Body of pancreas (tissue), 4 donors: ENCODE measurements around the gene GNE. TPM values are rescaled to one million over a fixed set of nuclear protein-coding genes. Genes with fewer than 3 reads are reported as not detected.
"Not testable (repeated sequence)": the region's sequence is repeated elsewhere in the genome, so short reads cannot be mapped to it uniquely, and the experiment has no call there.

ENCODE experiments used
- ATAC-seq: fragments of 150-250 bp; one replicate; pipeline ENCODE4 v1.9.1; 2016
- DNase-seq, 4 donors: peaks; one replicate each; pipeline ENCODE4 v3.0.0-alpha.2; 2019
- H3K27ac ChIP-seq, 4 donors: fragments of 200-600 bp; sonication (generic); 1 replicate in 3 of 4; 2 replicates in 1 of 4; pipeline versions ENCODE4 v1.5.1 to v1.6.1; 2016 to 2019; ENCODE audit warnings: mild to moderate bottlenecking in 1 of 4, mixed read lengths in 1 of 4, moderate library complexity in 1 of 4
- H3K27me3 ChIP-seq, 2 donors: fragments of 200-600 bp; sonication (generic); one replicate each; pipeline ENCODE4 v1.6.0; 2016; ENCODE audit warnings: mild to moderate bottlenecking in 1 of 2
- H3K36me3 ChIP-seq, 2 donors: fragments of 200-600 bp; sonication (generic); replicated peaks in 1 of 2; 2 replicates each; pipeline ENCODE4 v1.5.1; 2016; ENCODE audit warnings: low read depth in 2 of 2; ENCODE audit not compliant: insufficient read depth in 1 of 2
- H3K4me1 ChIP-seq: fragments of 200-600 bp; sonication (generic); one replicate; pipeline ENCODE4 v1.6.0; 2016
- H3K4me3 ChIP-seq, 2 donors: fragments of 200-600 bp; sonication (generic); 1 replicate in 1 of 2; 2 replicates in 1 of 2; pipeline ENCODE4 v1.5.1; 2016 to 2019
- H3K9me3 ChIP-seq, 3 donors: fragments of 200-600 bp; sonication (generic); 1 replicate in 2 of 3; 2 replicates in 1 of 3; pipeline ENCODE4 v1.5.1; 2016
- POLR2A ChIP-seq, 3 donors: fragments of 450-650 bp; IDR thresholded peaks; one replicate each; pipeline ENCODE4 v1.6.1; 2016; ENCODE audit warnings: antibody characterized with exemption in 3 of 3, mild to moderate bottlenecking in 2 of 3
- WGBS, 2 donors: methylation state at CpG; one replicate each; pipeline ENCODE4 v1.1.5; 2017; 5-methylcytosine and 5-hydroxymethylcytosine counted together
- intact Hi-C: fragments of 100-400 bp; cut with DNase I; formaldehyde crosslinking; loops from one replicate; pipeline ENCODE4 v1.15.1; 2023
- total RNA-seq, 2 donors: library from RNA; depleted of rRNA; stranded (reverse); fragments of >200 nt; gene quantifications; one replicate each; pipeline ENCODE4 v1.1.0, GENCODE V29; 2016
- TF ChIP-seq, protein P1 (sequence below), 7 experiments: fragments of 450-650 bp in 4 of 7; fragments of 200-600 bp in 3 of 7; sonication (generic) in 3 of 7; IDR thresholded peaks; one replicate each; pipeline ENCODE4 v1.5.1; 2016 to 2019; ENCODE audit warnings: antibody characterized with exemption in 7 of 7

The GNE gene
- total RNA-seq, 2 donors from 2014 or later: 7.3 to 15.8 TPM

GRCh38 chr9:36275060-36275459 is 16.8 kb upstream of the GNE start:
- DNase-seq (no peak), ATAC-seq (no peak)
- TF ChIP-seq, protein P1, sequence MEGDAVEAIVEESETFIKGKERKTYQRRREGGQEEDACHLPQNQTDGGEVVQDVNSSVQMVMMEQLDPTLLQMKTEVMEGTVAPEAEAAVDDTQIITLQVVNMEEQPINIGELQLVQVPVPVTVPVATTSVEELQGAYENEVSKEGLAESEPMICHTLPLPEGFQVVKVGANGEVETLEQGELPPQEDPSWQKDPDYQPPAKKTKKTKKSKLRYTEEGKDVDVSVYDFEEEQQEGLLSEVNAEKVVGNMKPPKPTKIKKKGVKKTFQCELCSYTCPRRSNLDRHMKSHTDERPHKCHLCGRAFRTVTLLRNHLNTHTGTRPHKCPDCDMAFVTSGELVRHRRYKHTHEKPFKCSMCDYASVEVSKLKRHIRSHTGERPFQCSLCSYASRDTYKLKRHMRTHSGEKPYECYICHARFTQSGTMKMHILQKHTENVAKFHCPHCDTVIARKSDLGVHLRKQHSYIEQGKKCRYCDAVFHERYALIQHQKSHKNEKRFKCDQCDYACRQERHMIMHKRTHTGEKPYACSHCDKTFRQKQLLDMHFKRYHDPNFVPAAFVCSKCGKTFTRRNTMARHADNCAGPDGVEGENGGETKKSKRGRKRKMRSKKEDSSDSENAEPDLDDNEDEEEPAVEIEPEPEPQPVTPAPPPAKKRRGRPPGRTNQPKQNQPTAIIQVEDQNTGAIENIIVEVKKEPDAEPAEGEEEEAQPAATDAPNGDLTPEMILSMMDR (IDR thresholded peaks at IDR 0.05): no peak
- TF ChIP-seq POLR2A (IDR thresholded peaks at IDR 0.05): no peak
- H3K27me3 ChIP-seq: no peaks in the 10 kb centered on the region
- no peak overlapping the region for H3K4me3 ChIP-seq
- H3K36me3 ChIP-seq: no peaks in the 10 kb centered on the region
- intact Hi-C loops: no loop called here
- H3K4me1 ChIP-seq: no peaks in the 10 kb centered on the region
- H3K9me3 ChIP-seq: no peaks in the 10 kb centered on the region
- H3K27ac ChIP-seq: no peak overlapping the region
- WGBS, 2 donors: 75 to 89% methylated on average over 3 of the region's 3 CpGs

DNA sequence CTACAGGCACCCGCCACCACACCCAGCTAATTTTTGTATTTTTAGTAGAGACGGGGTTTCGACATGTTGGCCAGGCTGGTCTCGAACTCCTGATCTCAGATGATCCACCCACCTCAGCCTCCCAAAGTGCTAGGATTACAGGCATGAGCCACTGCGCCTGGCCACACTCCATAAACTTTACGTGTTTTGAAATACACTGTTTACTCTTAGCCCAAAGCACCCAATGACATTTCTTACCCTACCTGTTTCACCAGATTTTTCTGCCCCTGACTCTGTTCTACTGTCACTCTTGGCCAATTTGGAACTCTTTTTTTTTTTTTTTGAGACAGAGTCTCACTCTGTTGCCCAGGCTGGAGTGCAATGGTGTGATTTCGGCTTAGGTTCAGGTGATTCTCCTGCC is 15.1 kb upstream of the GNE start:
- 70 to 78% methylated on average over 7 of the region's 7 CpGs for WGBS, 2 donors
- peak; percentile 68 for ATAC-seq
- H3K4me3 ChIP-seq, intact Hi-C loops, H3K36me3 ChIP-seq, H3K9me3 ChIP-seq, H3K27me3 ChIP-seq, H3K4me1 ChIP-seq: not testable (repeated sequence)
- DNase-seq: peak; percentile 18 to 63 (median 52)
- peak overlapping the region in 1 of 4 donors; percentile 50 for H3K27ac ChIP-seq

DNA sequence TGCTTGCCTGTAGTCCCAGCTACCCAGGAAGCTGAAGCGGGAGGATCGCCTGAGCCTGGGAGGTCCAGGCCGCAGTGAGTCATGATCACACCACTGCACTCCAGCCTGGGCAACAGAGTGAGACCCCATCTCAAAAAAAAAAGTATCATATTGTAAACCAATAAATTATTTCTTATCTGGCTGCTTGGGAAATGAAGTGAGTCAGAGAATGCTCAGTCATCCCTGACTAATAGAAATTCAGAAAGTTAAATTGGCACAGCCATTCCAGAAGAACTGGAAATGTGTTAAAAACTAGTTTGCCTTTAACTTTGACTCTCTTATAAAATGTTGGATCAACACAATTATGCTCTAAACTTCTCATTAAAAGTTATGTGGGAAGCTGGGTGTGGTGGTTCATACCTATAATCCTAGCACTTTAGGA is 9.8 kb upstream of the GNE start:
- no peak overlapping the region for H3K4me3 ChIP-seq
- peak overlapping the region in 1 of 4 donors; percentile 5 for H3K27ac ChIP-seq
- H3K4me1 ChIP-seq: no peaks in the 10 kb centered on the region
- H3K27me3 ChIP-seq: no peaks in the 10 kb centered on the region
- DNase-seq (no peak), ATAC-seq (no peak)
- no peaks in the 10 kb centered on the region for H3K36me3 ChIP-seq
- intact Hi-C loops: no loop called here
- no peaks in the 10 kb centered on the region for H3K9me3 ChIP-seq
- WGBS, 2 donors: 64 to 89% methylated on average over 2 to 3 of the region's 3 CpGs
- no peak for TF ChIP-seq POLR2A (IDR thresholded peaks at IDR 0.05)
- TF ChIP-seq, protein P1 (IDR thresholded peaks at IDR 0.05): no peak

GRCh38 chr9:36264896-36265295 is 6.6 kb upstream of the GNE start:
- DNase-seq (no peak), ATAC-seq (no peak)
- no peaks in the 10 kb centered on the region for H3K36me3 ChIP-seq
- no peak for TF ChIP-seq POLR2A (IDR thresholded peaks at IDR 0.05)
- TF ChIP-seq, protein P1 (IDR thresholded peaks at IDR 0.05): no peak
- WGBS, 2 donors: 94 to 95% methylated on average over 22 of the region's 22 CpGs
- H3K4me1 ChIP-seq: no peaks in the 10 kb centered on the region
- H3K4me3 ChIP-seq: no peak overlapping the region
- H3K27ac ChIP-seq: no peak overlapping the region
- H3K27me3 ChIP-seq: no peaks in the 10 kb centered on the region
- no peaks in the 10 kb centered on the region for H3K9me3 ChIP-seq
- intact Hi-C loops: no loop called here

DNA sequence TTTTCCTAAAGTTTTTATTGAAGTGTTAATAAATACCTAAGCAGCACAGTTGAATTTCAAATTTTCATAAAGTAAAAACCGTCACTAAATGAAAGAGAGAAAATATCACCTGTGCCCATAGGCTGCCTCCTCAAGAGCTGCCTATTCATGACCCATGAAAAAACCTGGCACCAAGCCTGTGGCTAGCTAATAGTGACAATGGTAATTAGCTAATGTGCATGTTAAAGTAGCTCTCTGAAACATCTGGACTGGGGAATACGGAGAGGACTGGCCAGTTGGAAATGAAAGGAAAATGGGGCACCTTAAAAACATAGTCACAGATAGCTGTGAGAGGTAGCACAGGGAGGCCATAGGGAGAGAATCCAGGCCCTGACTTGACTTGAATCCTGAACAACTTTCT is 5.4 kb upstream of the GNE start:
- no peaks in the 10 kb centered on the region for H3K27me3 ChIP-seq
- no peaks in the 10 kb centered on the region for H3K36me3 ChIP-seq
- intact Hi-C loops: no loop called here
- H3K4me3 ChIP-seq: no peak overlapping the region
- WGBS, 2 donors: 74 to 77% methylated on average over 2 of the region's 2 CpGs
- DNase-seq: peak in 1 of 4 donors; percentile 18
- H3K4me1 ChIP-seq: peaks cover 5% of the 10 kb centered on the region
- ATAC-seq: no peak
- H3K9me3 ChIP-seq: no peaks in the 10 kb centered on the region
- no peak for TF ChIP-seq POLR2A (IDR thresholded peaks at IDR 0.05)
- TF ChIP-seq, protein P1 (IDR thresholded peaks at IDR 0.05): no peak
- no peak overlapping the region for H3K27ac ChIP-seq
